Measurements from ENCODE around the gene ZNF8.
"Not testable (repeated sequence)": the region's sequence is repeated elsewhere in the genome, so short reads cannot be mapped to it uniquely, and the experiment has no call there.

DNA sequence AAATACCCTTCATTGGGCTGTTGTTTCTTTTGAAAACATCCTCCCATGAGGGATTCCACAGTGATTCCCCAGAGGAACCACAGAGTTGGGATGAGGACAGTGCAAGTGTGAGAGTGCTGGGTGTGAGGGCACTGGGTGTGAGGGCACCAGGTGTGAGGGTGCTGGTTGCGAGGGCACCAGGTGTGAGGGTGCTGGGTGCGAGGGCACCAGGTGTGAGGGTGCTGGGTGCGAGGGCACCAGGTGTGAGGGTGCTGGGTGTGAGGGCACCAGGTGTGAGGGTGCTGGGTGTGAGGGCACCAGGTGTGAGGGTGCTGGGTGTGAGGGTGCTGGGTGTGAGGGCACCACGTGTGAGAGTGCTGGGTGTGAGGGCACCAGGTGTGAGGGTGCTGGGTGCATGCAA, 20.5 kb upstream of the ZNF8 start:
- TF ChIP-seq, protein P1, sequence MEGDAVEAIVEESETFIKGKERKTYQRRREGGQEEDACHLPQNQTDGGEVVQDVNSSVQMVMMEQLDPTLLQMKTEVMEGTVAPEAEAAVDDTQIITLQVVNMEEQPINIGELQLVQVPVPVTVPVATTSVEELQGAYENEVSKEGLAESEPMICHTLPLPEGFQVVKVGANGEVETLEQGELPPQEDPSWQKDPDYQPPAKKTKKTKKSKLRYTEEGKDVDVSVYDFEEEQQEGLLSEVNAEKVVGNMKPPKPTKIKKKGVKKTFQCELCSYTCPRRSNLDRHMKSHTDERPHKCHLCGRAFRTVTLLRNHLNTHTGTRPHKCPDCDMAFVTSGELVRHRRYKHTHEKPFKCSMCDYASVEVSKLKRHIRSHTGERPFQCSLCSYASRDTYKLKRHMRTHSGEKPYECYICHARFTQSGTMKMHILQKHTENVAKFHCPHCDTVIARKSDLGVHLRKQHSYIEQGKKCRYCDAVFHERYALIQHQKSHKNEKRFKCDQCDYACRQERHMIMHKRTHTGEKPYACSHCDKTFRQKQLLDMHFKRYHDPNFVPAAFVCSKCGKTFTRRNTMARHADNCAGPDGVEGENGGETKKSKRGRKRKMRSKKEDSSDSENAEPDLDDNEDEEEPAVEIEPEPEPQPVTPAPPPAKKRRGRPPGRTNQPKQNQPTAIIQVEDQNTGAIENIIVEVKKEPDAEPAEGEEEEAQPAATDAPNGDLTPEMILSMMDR (IDR thresholded peaks at IDR 0.05; ENCODE audit: low read length), result not testable (repeated sequence)
- not testable (repeated sequence) for TF ChIP-seq EZH2 (optimal IDR thresholded peaks at IDR 0.05; ENCODE audit: low read depth, low read length)
